Activated CD8-positive, alpha-beta memory T cell treated with anti-CD3 and anti-CD28 coated beads, Interleukin-2, amount 50 U/mL, for 1 hour (primary cell): ENCODE results near the gene GRM1.

Source experiments
- DNase-seq: peaks from one replicate; pipeline ENCODE4 v3.0.0-alpha.2; 2020; ENCODE audit errors: extremely low read depth

GRM1 gene

GRCh38 chr6:146028851-146029572 is at the start of gene GRM1:
GRM1 (plus strand) TSS chr6:146029062; CDS start chr6:146029518, 456 bp downstream.
- DNase-seq: no peak

- DNase-seq: no peak
Observed at GRCh38 chr6:146009338-146009737, 19.5 kb upstream of the GRM1 start.

- no peak for DNase-seq
Observed at GRCh38 chr6:146014233-146014632, 14.6 kb upstream of the GRM1 start.

GRCh38 chr6:146017672-146018071 is 11.2 kb upstream of the GRM1 start:
- no peak for DNase-seq

GRCh38 chr6:146026873-146027272 is 2.0 kb upstream of the GRM1 start:
- no peak for DNase-seq

- DNase-seq: no peak
Observed at GRCh38 chr6:146027586-146028251, 1.1 kb upstream of the GRM1 start.

GRCh38 chr6:146028252-146028795 is 538 bp upstream of the GRM1 start:
- no peak for DNase-seq

- DNase-seq: no peak
Observed at GRCh38 chr6:146029573-146030184, 817 bp downstream of the GRM1 start.

- no peak for DNase-seq
Observed at GRCh38 chr6:146032387-146032786, 3.5 kb downstream of the GRM1 start.

GRCh38 chr6:146040360-146040759 is 11.5 kb downstream of the GRM1 start:
- DNase-seq: no peak

GRCh38 chr6:146041282-146041681 is 12.4 kb downstream of the GRM1 start:
- DNase-seq: no peak

GRCh38 chr6:146047371-146047770 is 18.5 kb downstream of the GRM1 start:
- DNase-seq: no peak

- no peak for DNase-seq
Observed at GRCh38 chr6:146050168-146050567, 21.3 kb downstream of the GRM1 start.

GRCh38 chr6:146056506-146056905 is 27.6 kb downstream of the GRM1 start:
- no peak for DNase-seq

GRCh38 chr6:146065690-146066089 is 36.8 kb downstream of the GRM1 start:
- DNase-seq: no peak

- DNase-seq: no peak
Observed at GRCh38 chr6:146066506-146066905, 37.6 kb downstream of the GRM1 start.

- DNase-seq: no peak
Observed at GRCh38 chr6:146071781-146072180, 42.9 kb downstream of the GRM1 start.

GRCh38 chr6:146077992-146078391 is 49.1 kb downstream of the GRM1 start:
- no peak for DNase-seq

- no peak for DNase-seq
Observed at GRCh38 chr6:146087386-146087785, 58.5 kb downstream of the GRM1 start.

- DNase-seq: no peak
Observed at GRCh38 chr6:146090474-146090873, 61.6 kb downstream of the GRM1 start.

GRCh38 chr6:146092961-146093686 is 64.3 kb downstream of the GRM1 start:
- no peak for DNase-seq

- DNase-seq: no peak
Observed at GRCh38 chr6:146095481-146095880, 66.6 kb downstream of the GRM1 start.
